Ishikawa (cell line): ENCODE data around the gene PDE4D.
A peak's percentile ranks its signal among the peaks of the same experiment; 100 is the strongest.

ENCODE experiments used
- CEBPB ChIP-seq: IDR thresholded peaks from 2 replicates; pipeline ENCODE4 v1.6.1; 2012
- CREB1 ChIP-seq: IDR thresholded peaks from 2 replicates; pipeline ENCODE4 v1.6.1; 2012; ENCODE audit warnings: low read depth
- EGR1 ChIP-seq: IDR thresholded peaks from 2 replicates; pipeline ENCODE4 v1.6.1; 2012
- EP300 ChIP-seq: IDR thresholded peaks from 2 replicates; pipeline ENCODE4 v1.6.1; 2012; ENCODE audit warnings: borderline replicate concordance
- FOXM1 ChIP-seq: IDR thresholded peaks from 2 replicates; pipeline ENCODE4 v1.6.1; 2012; ENCODE audit warnings: low read depth, borderline replicate concordance
- NFIC ChIP-seq: IDR thresholded peaks from 2 replicates; pipeline ENCODE4 v1.6.1; 2012
- RAD21 ChIP-seq: IDR thresholded peaks from 2 replicates; pipeline ENCODE4 v1.6.1; 2012; ENCODE audit warnings: low read depth
- REST ChIP-seq: IDR thresholded peaks from 2 replicates; pipeline ENCODE4 v1.6.1; 2012; ENCODE audit warnings: low read depth, mild to moderate bottlenecking
- TAF1 ChIP-seq: IDR thresholded peaks from 2 replicates; pipeline ENCODE4 v1.6.1; 2012; ENCODE audit warnings: low read depth, mild to moderate bottlenecking
- TCF12 ChIP-seq: IDR thresholded peaks from 2 replicates; pipeline ENCODE4 v1.6.1; 2012; ENCODE audit warnings: low read depth
- TEAD4 ChIP-seq: IDR thresholded peaks from 2 replicates; pipeline ENCODE4 v1.6.1; 2012
- YY1 ChIP-seq: IDR thresholded peaks from 2 replicates; pipeline ENCODE4 v1.6.1; 2012; ENCODE audit warnings: low read depth
- ZBTB7A ChIP-seq: IDR thresholded peaks from 2 replicates; pipeline ENCODE4 v1.6.1; 2012; ENCODE audit warnings: low read depth
- TF ChIP-seq, protein P1 (sequence below): IDR thresholded peaks from 2 replicates; pipeline ENCODE4 v1.6.1; 2012
- TF ChIP-seq, protein P2 (sequence below): IDR thresholded peaks from 2 replicates; pipeline ENCODE4 v1.6.1; 2012

The PDE4D gene

DNA sequence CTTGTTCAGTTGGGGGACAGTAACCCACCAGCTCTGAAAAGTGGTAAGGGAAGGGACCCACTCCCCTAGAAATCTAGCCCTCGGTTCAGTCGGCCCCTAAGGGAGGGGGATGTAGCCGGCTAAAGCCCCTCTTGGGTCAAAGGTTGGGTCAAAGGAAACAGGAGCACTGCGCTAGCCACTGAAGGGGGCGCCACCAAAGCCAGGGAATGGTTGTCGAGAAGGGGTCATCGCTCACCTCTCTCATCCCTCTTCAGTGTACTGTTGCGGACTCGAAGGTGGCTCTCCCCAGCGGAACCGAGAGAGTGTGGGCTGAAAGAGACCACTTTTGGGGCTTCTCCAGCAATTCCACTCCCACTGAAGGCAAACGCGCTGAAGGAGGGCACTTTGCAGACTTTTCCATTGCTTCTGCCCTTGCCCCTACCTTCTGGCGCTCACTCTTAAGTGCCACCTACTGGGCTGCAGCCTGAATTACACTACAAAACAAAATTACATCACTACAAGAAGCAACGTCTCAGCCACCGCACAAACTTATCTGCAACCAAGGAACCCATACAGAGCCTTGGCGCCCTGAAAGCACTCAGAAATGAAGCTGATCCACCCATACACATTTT, 396.9 kb downstream of the PDE4D start:
- TF ChIP-seq TAF1 (no peak), RAD21 (peak; percentile 71)

DNA sequence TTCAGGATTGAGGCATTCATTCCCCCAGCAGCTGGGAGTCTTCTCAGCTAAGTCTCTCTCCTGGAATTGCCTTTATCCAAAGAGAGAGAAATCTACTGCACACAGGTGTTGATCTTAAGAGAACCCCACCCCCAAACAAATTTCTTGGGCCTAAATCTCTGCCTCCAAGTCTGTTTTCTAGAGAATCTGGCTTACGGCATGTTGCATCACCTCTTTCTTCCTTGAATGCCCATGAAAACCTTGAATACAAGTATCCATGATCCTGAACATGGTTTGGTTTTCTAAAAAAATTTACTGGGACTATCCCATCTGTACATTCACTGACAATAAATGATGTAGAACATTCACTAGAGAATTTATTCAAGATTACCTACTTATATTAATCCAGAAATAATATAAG, 401.6 kb downstream of the PDE4D start:
- no peak for TF ChIP-seq CREB1
- no peak for TF ChIP-seq EGR1
- TF ChIP-seq EP300: no peak
- TF ChIP-seq TAF1: no peak
- no peak for TF ChIP-seq YY1
- TF ChIP-seq REST: no peak
- TF ChIP-seq, protein P1, sequence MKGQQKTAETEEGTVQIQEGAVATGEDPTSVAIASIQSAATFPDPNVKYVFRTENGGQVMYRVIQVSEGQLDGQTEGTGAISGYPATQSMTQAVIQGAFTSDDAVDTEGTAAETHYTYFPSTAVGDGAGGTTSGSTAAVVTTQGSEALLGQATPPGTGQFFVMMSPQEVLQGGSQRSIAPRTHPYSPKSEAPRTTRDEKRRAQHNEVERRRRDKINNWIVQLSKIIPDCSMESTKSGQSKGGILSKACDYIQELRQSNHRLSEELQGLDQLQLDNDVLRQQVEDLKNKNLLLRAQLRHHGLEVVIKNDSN: no peak
- TF ChIP-seq FOXM1: no peak
- TF ChIP-seq TCF12: no peak
- no peak for TF ChIP-seq CEBPB
- no peak for TF ChIP-seq RAD21
- TF ChIP-seq NFIC: no peak
- TF ChIP-seq, protein P2, sequence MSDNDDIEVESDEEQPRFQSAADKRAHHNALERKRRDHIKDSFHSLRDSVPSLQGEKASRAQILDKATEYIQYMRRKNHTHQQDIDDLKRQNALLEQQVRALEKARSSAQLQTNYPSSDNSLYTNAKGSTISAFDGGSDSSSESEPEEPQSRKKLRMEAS: no peak
- TF ChIP-seq TEAD4: no peak
- TF ChIP-seq ZBTB7A: no peak

GRCh38 chr5:59489551-59489950, 404.0 kb downstream of the PDE4D start:
- TF ChIP-seq TEAD4 (no peak), FOXM1 (no peak), TAF1 (no peak), EP300 (no peak), TCF12 (no peak), CREB1 (no peak), EGR1 (no peak), REST (no peak), NFIC (no peak), YY1 (no peak), ZBTB7A (no peak), RAD21 (no peak), CEBPB (no peak)
- TF ChIP-seq, protein P2: no peak
- TF ChIP-seq, protein P1: no peak

DNA sequence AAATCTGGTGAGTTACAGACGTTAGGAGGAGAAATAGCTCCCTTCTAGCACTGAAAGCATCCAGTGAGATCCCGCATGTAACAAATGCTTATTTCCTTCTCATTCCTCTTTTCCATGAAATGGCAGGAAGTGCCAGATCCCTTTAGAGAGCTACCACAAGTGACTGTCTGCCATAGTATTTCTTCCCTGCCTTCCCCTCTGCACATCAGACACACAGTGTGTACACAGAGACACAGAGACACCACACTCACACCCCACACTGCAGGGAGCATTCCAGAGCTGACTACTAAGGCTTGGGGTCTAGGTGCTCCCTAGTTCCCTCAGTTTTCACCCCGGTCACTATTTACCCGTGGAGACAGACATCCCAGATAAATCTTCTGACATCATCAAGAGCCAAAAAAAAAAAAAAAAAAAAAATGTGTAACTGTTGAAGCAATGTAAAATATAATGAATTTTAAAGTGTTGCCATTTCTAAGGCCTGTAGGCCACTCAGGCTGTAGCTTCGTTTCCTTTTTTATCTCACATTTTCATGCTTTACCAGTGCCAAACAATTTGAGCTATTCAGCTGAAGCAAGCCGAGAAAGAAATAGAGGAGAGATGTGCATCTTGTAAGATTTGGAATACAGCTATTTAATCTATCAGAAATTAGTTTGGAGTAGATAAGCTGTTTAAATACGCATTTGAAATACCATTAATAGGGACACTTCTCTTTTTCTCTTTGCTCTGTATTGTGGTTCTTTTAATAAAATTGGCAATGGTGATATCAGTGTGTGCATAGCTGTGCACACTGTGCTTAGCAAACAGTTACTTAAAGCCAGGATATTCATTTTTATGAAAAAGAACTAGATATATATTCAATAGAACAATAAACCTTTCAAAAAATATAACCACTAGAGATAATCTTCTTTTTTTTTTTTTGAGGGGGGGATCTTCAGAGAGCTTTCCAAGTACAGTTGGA, 405.5 kb downstream of the PDE4D start:
- TF ChIP-seq TAF1: no peak
- no peak for TF ChIP-seq EP300
- TF ChIP-seq, protein P2: no peak
- TF ChIP-seq RAD21: no peak
- TF ChIP-seq REST: no peak
- no peak for TF ChIP-seq CREB1
- no peak for TF ChIP-seq CEBPB
- no peak for TF ChIP-seq EGR1
- TF ChIP-seq FOXM1: no peak
- TF ChIP-seq ZBTB7A: no peak
- no peak for TF ChIP-seq NFIC
- TF ChIP-seq TEAD4: no peak
